Stimulated activated CD8-positive, alpha-beta memory T cell treated with anti-CD3 and anti-CD28 coated beads, Interleukin-2, amount 100 ng/mL, for 48 hours (primary cell): ENCODE data around the gene NSA2.
"Not testable (repeated sequence)": the region's sequence is repeated elsewhere in the genome, so short reads cannot be mapped to it uniquely, and the experiment has no call there.

ENCODE experiments used
- DNase-seq, 2 donors: peaks; one replicate each; pipeline ENCODE4 v3.0.0-alpha.2; 2020; ENCODE audit warnings: low read depth in 2 of 2

The NSA2 gene

DNA sequence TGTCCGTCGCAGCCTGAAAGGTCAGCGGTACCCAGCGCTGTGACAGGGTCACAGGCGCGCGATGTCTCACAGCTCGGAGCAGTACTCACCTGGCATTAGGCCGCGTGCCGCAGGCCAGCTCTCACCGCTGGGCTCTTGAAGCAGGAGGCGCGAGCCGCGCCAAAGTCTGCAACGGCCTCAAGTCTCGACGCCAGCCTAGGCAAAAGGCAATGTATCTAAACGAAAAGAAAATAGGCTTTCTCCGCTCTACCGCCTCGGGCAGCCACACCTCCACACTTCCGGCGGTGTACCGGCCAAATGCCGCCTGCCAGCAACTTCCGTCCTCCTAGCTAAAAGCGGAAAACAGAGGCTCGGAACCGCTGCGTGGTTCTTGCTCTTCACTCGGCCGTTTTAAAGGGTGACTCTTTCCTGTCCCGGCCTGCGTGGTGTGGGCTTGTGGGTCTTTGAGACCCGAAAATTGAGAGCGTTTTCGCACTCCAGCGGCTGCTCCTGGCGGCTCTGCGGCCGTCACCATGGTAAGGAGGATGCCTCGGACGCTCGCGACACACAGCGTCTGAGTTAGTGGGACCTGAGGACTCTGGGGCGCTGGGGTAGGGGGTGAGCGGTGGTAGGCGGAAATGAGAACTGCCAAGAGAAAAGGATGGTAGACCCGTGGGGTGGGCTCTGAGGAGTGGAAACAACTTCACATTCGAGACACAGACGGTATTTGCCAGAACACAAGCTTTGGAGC lies at the start of gene NSA2, which contains the start of gene GFM2:
TSS of gene NSA2 (plus strand) at position 401 of the 730 bp plus-strand sequence. CDS start at position 513, 112 bp downstream.
TSS of gene GFM2 (minus strand) at position 269 of the 730 bp plus-strand sequence. CDS start 3,375 bp downstream, outside the sequence.
- peak; percentile 81 to 92 for DNase-seq

DNA sequence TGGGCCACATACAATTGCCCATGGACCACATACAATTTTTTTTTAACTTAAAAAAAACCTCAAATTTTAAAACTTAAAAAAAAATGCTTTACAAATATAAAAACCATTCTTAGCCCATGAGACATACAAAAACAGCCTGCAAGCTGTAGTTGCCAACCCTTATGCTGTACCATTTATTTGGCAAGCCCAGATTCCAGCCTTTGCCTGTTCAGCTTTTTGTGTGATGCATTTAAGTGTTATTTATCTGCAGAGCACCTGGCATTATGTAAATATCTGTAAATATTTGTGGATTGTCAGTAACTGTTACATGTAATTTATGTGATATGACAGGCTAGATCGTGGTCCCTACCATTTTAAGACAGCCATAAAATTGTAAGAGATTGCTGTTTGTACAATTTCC lies 49.5 kb upstream of the NSA2 start:
- no peak for DNase-seq

DNA sequence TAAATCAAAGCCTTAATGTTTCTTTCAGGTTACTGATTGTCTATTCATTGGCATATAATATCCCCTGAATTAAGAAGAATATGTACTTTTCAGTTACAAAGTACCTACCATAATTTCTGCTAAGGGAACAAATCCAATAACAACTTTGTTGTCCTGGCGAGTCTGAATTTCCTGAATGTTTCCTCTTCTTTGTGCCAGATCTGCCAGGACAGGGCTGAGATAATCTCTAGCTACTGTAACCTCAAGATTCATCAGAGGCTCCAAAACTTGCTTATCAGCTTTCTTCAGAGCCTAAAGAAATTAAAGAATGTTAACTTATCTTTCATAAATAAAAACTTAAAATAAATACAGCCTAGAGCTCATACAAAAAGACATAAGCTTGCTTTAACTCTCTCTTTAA lies 44.8 kb upstream of the NSA2 start:
- no peak for DNase-seq

DNA sequence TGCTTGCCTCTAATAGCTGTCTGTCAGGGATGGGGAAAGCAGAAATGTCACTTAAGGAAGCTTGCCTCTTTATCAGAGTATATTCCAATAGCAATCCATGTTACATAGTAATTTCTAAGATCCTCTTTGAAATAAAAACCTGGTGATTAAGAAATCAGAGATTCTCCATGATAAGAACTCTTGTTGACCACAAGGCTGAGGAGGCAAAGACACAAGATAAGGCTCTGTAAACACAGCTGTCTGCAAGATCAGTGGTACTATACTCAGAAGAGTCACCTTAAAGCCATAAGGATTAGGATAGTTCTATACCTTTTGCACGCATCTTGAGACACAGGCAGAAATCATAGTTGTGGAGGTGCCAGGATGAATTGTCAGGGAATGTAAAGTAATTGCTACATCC lies 41.7 kb upstream of the NSA2 start:
- no peak for DNase-seq

DNA sequence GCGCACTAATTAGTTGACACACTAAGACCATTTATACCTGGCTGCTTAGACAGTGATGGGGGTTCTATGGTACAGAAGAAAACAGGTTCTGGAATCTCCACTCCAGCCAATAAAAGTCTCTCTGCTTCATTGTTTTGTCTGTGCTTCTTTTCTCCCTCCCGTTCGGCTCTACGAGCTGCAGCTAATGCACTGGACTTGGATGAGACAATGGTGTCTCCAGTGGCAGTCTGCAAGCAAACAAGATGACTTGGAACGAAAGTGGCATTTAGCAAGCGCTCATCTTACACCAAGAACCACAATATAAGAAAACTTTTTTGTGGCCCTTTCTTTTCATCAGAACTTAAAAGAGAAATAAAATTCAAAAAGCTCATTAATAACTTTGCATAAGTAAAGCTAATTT lies 30.3 kb upstream of the NSA2 start:
- no peak for DNase-seq

DNA sequence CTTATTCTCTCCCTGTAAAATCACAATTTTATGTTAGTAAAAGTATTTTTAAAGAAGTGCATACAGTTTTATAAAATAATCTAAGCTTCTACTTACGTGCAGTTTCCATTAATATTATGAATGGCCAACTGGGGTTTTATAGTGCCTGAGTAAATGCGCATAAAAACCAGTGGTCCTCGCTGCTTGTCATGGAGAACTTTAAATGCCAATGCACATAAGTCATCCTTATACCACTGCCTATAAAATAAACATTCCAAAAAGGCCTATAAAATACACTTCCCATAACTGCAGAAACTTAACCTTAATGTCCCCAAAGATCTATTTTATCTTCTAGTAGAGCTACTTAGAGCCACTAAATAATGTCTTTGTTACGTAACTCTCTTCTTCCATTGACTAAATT lies 28.6 kb upstream of the NSA2 start:
- DNase-seq, result no peak

DNA sequence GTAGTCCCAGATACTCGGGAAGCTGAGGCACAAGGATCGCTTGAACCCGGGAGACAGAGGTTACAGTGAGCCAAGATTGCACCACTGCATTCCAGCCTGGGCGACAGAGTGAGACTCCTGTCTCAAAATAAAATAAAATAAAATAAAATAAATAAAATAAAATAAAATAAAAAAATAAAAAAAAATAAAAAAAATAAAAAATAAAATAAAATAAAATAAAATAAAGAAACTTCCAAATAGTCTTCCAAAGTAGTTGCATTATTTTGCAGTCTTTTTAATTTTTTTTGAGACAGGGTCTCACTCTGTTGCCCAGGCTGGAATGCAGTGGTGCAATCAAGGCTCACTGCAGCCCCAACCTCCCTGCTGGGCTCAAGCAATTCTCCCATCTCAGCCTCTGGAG lies 18.3 kb upstream of the NSA2 start:
- not testable (repeated sequence) for DNase-seq

DNA sequence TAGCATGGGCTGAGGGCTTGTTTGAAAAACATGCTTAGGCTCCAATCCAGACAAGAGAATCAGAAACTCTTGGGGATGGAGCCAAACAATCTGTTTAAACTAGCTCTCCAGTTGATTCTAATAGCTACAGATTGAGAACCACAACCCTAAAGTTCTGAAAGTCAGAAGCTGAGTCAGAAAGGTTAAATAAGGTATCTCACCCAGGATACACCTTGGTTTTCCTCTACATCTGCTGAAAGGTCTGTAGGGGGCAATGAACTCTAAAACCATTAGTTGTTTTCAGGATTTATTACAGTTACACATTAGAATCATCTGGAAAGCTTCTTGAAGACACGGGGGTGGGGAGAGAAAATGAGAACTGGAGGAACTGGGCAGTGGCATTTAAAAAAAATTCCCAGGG lies 5.8 kb upstream of the NSA2 start:
- DNase-seq, result no peak

DNA sequence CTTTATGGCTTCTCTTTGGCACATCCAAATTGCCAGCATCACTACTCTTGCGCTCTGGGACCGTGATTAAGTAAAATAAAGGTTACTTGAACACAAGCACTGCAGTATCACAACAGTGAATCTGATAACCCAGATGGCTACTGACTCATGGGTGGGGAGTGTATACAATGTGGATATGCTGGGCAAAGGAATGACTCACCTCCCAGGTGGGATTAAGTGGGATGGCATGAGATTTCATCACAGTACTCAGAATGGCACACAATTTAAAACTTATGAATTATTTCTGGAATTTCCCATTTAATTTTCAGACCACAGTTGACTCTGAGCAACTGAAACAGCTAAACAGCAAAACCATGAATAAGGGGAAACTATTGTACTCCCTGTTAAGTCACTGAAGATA lies 4.5 kb upstream of the NSA2 start:
- no peak for DNase-seq

DNA sequence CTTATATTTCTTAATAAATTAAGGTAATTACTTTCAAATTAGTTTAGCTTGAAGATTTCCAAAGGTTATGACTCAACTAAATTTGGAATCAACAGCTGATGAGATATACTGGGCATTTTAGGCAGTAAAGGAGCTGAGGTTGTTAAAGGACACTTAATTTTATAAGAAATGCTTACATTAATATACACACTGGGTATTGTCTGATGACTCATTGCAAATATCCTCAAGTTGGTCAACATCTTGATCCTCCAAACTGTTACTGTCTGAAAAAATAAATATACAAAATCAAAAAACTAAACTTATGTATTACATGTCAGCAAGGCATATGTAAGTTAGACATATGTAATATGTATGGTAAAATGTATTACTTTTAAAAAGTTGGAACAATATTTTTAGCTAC lies 3.5 kb upstream of the NSA2 start:
- no peak for DNase-seq

DNA sequence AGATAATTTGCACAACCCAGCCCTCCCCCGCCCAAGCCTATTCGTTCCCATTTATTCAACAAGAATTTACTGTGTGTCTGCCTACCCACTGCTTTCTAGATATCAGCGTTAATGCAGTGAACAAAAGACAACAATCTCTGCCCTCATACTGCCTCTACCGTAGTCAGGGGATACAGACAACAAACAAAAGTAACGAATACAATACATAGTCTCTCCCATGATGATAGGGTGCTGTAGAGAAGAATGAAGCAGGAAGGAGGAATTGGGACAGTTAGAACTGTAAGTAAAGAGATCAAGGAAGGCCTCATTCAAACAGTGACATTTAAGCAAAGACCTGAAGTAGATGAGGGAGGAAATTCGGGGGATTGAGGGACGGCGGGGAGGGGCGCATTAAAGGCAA lies 1.8 kb upstream of the NSA2 start:
- no peak for DNase-seq

DNA sequence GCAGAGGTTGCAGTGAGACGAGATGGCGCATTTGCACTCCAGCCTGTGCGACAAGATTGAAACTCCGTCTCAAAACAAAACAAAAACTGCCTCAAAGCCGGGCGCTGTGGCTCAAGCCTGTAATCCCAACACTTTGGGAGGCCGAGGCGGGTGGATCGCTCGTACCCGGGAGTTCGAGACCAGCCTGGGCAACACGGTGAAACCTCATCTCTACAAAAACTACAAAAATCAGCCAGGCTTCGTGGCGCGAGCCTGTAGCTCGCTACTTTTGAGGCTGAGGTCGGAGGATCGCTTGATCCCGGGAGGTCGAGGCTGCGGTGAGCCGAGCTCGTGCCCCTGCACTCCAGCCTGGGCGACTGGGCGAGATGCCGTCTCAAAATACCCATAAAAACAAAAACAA lies 1.1 kb upstream of the NSA2 start:
- no peak for DNase-seq

DNA sequence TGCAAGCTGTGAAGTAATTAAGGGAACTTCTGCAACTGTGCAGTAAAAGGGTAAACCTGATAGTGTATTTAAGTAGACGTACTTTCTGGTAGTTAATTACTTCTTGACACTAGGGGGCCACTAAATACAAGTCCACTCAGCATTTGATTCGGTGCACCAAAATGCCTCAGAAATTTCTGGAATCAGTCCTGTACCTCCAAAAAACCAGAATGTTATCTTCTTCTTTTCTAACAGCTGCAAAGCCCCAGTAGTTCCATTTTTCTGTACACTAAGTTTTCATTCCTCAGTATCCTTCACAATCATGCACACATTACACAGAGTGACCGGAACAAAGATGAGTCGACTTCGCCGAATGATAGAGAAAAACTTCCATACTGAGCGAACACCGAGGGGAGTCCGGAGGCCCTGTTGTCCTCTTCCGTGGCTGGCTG lies 616 bp upstream of the NSA2 start:
- DNase-seq, result no peak

DNA sequence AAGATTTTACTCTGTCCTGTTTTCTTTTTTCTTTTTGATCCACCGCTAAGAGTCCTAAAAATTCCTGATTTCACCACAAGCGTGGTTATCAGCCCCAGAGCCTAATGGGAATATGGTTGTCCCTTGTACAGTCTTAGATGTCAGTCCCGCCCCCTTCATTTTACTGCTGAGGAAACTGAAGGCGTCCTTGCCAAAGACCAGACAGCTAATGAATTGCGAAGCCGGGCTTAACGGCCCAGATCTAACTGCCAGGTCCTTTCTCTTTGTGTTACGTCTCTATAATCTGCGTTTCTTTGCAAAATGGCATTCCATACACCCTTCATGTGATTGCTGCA lies 497 bp downstream of the NSA2 start:
- DNase-seq, result no peak

DNA sequence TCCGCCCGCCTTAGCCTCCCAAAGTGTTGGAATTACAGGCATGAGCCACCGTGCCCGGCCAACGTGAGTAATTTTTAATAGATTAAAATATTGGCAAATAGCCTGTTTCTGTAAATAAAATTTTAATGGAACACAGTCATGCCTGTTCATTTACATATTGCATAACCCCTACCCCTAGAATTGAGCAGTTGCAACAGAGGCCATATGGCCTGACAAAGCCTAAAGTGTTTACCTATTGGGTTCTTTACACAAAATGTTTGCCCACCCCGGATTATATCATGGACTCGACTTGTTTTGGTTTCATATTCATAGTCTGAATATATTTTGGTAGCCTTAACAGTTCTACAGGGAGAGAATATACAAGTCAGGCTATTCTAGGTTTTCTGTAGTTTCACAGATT lies 5.3 kb downstream of the NSA2 start:
- DNase-seq, result no peak

DNA sequence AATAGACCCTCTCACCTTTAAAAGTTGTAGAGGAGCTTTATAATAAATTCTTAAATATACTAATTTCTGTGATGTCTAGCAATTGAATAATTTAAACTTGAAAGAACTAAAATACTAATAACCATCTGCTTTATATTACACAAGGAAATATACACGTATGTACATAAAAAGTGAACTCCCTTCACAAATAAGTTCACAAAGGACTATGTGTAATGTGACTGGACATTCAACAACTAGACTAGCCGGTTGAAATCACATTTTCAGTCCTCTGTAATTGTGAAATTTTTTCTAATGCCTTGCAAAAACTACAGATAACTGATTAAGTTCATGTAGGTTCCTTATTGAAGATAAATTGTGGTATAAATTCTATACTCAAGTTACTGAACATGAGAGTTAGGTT lies 11.6 kb downstream of the NSA2 start:
- DNase-seq, result no peak

DNA sequence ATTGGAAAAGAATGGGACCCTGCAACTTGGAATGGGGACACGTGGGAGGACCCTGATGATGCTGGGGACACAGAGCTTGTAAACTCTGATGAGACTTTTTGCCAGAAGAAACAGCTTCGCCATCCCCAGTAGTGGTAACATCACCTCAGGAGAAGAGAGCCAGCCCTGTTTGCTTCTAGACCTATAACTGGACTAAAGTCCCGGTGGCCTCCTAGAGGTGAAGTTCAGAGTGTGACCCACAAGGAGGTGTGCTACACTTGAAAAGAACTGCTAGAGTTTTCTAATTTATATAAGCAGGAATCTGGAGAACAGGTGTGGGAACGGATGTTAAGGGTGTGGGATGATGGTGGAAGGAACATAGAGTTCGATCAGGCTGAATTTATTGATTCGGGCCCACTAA lies 19.8 kb downstream of the NSA2 start:
- DNase-seq, result no peak

DNA sequence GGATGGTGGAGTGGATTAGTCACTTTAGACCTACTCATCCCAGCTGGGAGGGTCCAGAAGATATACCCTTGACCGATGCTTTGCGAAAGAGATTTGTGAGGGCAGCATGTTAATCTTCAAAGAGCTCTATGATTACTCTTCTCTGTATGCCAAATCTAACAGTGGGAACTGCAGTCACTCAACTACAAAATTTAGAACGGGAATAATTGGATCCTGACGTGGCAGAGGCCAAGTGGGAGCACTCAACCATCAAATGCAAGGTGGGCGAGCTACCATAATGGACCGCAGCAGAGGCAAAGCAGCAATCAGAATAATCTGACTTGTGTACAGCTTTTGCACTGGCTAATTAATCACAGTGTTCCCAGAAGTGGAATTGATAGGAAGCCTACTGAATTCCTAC lies 20.4 kb downstream of the NSA2 start:
- DNase-seq, result no peak

DNA sequence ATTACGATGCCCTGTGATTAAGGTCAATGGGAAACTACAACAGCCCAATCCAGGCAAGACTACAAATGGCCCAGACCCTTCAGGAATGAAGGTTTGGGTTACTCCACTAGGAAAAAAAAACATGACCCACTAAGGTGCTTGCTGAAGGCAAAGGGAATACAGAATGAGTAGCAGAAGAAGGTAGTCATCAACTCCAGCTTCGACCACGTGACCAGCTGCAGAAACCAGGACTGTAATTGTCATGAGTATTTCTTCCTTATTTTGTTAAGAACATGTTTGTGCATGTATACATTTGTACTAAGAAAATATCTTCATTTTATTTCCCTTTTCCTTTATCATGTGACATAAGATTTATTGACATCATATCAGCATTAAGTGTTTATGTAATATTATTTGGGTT lies 24.6 kb downstream of the NSA2 start:
- DNase-seq, result not testable (repeated sequence)

DNA sequence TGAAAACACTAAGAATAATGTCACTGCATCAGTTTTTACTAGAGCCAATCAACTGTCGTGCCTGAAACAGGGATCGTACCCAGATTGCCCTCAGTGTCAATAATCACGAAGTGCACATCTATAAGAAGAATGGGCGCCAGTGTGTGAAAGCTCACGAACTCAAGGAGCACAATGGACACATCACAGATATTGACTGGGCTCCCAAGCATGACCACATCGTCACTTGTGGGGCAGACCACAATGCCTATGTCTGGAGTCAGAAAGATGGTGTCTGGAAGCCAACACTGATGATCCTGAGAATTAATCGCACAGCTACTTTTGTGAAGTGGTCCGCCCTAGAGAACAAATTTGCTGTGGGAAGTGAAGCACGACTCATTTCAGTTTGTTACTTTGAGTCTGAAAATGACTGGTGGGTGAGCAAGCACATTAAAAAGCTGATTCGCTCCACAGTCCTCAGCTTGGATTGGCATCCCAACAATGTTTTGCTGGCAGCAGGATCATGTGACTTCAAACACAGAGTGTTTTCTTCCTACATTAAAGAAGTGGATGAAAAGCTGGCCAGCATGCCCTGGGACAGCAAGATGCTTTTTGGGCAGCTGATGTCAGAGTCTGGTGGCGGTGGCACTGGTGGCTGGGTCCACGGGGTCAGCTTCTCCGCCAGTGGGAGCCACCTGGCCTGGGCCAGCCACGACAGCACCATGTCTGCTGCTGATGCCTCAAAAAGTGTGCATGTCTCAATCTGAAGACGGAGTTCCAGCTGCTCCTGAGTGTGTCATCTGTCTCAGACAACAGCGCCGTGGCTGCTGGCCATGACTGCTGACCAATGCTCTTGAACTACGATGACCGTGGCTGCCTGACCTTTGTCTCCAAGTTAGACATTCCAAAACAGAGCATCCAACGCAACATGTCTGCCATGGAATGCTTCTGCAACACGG lies 32.2 kb downstream of the NSA2 start:
- DNase-seq, result no peak

DNA sequence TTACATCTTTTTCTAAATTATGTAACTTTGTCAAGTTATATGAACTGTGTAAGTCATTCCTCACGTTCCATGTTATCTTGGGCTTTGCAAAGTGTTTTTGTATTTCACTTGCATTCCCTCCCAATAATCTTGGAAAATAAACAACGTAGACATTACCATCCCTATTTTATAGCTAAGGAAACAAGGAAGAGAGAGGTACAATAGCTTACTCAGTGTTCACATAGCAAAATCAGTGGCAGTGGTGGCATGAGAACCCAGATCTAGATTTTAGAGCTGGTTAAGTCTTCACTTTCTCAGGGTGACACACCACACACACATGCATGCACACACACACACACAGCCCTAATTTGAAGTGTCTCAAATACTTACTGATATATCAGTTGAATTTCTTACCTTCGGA lies 34.1 kb downstream of the NSA2 start:
- DNase-seq, result no peak

DNA sequence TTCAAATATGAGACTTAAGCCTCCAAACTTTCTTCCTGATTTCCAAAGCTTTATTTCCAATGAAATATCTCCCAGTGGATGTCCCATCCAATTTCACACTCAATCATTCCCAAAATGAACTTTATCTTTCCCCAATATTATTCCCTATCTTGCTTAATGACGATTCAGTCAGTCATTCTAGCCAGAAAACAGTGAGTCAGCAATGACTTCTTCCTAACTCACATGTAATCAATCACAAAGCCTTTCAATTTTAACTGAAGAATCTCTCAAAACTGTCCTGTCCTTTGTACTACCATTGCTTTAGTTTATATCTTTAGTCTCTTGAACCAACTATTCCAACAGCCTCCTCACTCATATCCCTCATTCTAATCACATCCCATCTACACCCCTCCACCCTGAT lies 34.9 kb downstream of the NSA2 start:
- DNase-seq, result no peak

DNA sequence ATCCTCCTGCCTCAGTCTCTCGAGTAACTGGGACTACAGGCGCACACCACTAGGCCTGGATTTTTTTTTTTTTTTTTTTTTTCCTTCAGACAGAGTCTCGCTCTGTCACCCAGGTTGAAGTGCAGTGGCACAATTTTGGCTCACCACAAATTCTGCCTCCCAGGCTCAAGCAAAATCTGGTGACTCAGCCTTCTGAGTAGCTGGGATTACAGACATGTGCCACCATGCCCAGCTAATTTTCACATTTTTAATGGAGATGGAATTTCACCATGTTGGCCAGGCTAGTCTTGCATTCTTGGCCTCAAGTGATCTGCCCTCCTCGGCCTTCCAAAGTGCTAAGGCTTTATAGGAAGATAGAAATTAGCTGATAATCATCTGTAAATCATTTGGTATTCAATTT lies 43.9 kb downstream of the NSA2 start:
- DNase-seq, result no peak
